NCI-H1436 (cell line): ENCODE results near the gene ST7L.

Source experiments
- DNase-seq: peaks from one replicate; lab custom pipeline; 2025; lab: John Stamatoyannopoulos, UW

ST7L gene

DNA sequence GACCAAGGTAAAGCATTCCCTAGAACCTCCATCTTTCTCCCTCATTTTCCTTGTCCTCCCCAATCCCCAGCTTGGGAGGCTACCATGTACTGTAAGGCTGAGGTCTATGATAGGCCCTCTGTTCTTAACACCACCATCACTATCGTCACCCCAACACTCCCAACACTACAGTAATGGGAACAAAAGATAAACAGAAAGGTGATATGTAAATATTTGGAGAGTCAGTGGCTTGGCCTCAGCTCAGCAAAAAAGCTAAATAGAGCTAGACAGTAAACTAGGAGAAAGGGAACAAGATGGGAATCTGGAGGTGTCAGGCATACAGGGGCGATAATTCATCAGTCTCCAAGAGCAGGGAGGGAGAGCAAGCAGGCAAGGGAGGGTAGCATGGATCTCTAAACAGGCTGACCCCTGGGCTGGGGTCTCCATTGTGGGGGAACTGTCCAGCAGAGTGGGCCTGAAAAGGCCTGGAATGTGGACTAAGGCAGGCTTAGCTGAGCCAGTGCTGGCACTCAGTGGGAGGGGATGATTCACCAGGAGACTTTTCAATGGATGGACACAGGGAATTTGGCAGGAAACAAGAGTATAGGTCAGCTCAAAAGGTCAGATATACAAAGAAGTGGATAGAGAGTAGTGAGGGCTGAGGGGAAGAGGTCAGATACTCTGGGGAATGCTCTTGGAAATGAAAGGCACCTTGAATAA, 103.5 kb downstream of the ST7L start:
- DNase-seq = no peak

- DNase-seq = no peak
These were observed 104.0 kb downstream of the ST7L start for GRCh38 chr1:112514901-112515300.

GRCh38 chr1:112513112-112513870, 105.7 kb downstream of the ST7L start:
- DNase-seq = no peak

DNA sequence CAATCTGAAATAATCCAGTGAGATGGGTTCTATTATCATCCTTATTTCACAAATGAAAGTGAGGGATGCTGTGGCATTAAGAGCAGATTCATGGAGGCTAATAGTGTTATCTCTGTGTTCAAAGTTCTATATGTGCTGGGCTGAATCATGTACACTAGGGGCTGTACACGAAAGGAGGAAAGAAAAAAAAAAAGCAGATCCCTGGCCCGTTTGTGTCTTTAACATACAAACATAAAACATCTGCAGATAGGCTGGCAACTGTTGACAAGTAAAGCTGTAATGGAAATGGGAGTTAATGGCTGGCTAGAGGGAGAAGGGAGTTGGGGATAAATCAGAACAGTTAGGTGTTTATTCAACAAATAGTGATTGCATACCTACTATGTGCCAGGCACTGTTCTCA, 107.0 kb downstream of the ST7L start:
- no peak for DNase-seq

GRCh38 chr1:112510340-112510739, 108.6 kb downstream of the ST7L start:
- DNase-seq = no peak

- DNase-seq = no peak
These were observed 109.2 kb downstream of the ST7L start for GRCh38 chr1:112509660-112510178.

GRCh38 chr1:112509005-112509659, 109.8 kb downstream of the ST7L start:
- no peak for DNase-seq

DNA sequence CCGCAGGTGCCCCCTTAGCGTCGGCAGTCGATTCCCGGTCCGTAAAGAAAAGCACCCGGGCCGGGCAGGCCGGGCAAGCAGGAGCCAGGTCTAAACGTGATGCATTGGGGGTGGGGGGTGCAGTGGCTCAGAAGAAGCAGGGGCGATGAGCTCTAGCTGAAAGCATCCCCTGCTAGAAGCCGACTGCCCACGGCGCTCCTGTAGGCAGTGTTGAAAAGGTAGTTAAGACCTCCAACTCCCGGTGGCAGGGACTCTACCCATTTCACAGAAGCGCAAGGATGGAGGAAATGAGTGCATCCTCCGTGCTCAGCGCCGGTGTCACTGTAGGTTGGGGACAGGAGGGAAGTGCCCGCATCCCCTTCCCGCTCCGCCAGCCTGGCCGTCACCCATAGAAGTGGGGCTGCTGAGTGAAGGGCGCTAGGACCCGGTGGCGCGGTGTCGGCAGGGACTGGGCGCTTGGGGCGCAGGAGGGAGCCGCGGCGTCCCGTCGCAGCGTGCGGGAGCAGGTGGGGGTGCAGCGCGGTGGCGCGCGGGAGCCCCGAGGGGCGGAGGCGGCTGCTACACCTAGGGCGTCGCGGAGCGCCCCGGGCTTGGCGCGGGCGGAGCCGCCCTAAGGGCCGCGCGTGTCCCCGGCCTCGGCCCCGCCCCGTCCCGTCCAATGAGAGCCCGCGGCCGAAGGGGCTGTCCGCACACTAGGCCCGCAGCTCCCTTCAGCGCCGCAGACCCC, 110.5 kb downstream of the ST7L start, which contains the start of gene WNT2B:
TSS of gene WNT2B (plus strand) at position 688 of the 727 bp plus-strand sequence. CDS start 298 bp downstream, outside the sequence.
- DNase-seq = no peak

- no peak for DNase-seq
These were observed 111.0 kb downstream of the ST7L start for GRCh38 chr1:112507921-112508277.

DNA sequence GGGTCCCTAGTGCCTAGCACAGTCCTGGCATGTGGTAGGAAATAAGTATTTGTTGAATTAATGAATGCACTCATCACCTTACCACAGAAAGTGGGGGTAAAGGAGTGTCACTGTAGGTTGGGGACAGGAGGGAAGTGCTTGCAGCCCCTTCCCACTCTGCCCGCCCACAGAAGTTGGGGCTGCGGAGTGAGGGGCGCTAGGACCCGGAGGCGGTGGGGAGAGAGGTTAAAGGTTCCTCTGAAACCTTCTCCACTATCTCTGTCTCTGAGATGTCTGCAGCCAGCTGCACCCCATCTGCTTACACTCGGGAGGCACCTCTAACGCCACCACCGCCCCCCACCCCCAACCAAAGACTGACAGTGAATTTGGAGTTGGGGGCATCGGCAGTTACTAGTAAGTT, 111.6 kb downstream of the ST7L start:
- no peak for DNase-seq

DNA sequence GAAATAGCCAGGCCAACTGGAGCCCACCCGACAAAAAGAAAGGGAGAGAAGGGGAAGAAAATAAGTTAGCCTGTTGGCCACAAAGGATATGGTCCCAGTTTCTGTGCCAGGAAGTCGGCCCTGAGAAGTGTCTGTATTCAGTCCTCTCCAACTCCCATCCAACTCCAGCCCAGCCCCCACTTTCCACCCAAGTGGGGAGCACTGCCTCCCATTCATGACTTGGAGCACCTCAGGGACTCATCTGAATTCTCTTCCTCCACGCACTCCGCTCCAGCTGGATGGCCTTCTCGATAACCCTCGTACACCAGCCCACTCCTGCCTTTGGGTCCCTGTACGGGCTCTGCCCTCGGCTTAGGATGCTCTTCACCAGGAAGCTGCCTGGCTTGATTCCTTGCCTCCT, 112.2 kb downstream of the ST7L start:
- no peak for DNase-seq

DNA sequence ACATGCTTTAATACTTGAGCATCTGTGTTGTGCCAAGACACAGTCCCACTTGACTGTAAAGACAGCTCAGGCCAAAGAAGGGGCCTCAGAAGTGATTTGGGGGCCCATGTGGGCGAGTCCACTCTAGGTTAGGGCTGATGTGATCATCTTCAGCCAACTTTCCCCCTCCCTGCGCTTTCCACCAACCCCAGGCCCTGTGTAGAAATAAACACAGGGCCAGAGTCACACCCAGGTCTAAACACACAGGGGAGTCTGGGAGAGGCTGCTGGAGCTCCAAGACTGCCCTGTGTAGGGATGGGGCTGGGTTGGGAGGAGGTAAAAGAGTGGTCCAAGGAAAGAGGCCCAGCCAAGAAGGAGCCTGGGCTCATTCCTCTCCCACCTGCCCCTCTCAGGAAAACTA, 112.6 kb downstream of the ST7L start:
- DNase-seq = no peak

DNA sequence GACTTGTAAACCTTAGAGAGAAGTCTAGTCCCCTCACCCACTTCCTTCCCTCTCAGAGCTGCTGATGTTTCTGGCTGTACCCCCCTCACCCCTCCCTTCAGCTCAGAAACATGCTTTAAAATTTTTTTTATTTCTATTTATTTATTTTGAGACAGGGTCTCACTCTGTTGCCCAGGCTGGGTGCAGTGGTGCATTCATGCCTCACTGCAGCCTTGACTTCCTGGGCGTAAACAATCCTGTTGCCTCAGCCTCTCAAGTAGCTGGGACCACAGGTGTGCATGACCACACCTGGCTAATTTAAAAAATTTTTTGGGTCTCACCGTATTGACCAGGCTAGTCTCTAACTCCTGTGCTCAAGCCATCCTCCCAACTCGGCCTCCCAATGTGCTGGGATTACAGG, 113.1 kb downstream of the ST7L start:
- no peak for DNase-seq

- no peak for DNase-seq
These were observed 113.5 kb downstream of the ST7L start for GRCh38 chr1:112505400-112505785.

DNA sequence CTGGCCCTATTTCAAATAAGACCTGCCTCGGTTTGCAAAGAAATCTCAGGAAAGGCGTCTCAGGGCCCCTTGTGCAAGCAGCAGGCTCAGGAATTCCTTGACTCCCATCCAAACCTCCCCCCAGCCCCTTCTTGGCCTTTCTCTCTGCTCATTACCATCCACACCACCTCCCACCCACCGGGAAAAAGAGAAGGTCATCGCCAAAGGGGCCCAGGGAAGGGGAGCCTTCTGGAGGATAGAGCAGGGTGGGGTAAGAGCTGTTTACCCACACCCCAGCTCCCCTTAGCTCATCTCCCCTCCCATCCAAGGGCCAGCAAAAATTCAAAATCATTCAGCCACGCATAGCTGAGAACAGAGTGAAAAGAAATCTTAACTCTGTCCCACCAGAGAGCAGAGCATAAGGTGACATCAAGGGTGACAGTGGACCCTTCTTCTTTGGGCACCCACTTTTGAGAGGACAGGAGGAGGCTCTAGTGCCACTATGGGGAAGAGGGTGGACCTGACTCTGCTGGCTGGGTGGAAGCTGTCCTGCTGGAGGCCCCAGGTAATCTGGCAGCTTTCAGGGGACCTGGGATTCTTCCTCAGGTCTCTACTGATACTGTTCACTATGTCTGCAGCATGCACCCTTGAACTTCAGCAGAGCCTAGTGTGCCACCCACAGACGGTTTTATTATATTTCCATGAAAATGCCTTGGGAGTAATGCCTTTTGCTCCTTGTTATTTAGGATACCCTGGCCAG, 114.1 kb downstream of the ST7L start:
- DNase-seq = no peak

GRCh38 chr1:112504001-112504660, 114.8 kb downstream of the ST7L start:
- no peak for DNase-seq

DNA sequence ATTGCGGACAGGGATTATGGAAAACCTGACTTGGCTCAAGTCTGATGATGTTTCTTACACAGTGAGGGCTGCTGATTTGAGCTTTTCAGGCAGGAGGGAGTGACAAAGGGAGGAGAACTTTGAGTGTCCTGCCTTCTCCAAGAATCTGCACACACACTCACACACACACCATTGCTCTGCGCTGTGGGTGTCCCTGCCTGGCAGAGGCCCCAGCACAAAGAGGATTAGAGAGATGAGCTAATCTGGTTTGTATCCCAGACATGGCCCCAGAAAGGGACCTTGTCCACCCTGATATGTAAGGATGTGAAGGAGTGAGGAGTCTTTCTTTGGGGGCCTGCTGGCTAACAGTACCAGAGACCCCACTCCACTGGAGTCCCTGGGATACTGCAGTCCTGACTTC, 116.1 kb downstream of the ST7L start:
- DNase-seq = no peak

DNA sequence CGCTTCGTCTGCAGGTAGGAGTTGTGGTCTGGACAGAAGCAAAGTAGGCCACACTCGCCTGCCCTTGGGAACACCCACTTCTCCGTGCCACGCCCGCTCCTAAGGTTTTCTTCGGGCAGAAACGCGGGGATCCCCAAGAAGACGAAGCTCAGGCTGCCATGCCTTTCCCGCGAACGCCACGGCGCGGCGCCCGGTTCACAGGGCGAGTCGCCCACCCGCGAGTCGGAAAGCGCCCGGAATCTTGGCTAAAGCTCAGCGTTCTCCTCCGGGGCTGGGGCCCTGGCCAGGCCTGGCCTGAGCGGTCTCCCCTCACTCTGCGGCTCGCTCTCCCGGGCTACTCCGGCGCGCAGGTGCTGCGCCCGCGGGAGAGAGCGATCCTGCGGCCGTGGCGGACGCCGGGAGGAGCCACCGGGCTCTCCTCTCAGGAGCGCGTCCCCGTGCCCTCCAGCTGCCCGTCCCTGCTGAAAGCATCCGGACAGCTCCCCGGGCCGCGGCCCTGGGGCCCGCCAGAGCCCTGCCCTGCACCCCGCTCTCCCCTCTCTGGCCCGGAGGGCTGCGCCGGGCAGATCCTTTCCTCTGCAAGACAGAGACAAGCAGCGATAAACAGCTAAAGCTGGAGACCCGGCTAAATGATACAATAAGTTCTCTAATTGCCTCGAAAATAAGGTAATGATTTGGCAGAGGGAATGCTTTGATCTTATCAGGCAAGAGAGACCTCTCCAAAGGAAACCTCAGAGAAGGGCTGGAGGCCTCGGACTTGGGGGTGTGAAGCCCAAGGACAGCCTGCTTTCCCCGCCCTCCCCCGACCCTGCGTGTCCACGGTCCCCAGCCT, 116.9 kb downstream of the ST7L start:
- DNase-seq = peak; percentile 12

GRCh38 chr1:112496290-112496689, 122.7 kb downstream of the ST7L start:
- no peak for DNase-seq

DNA sequence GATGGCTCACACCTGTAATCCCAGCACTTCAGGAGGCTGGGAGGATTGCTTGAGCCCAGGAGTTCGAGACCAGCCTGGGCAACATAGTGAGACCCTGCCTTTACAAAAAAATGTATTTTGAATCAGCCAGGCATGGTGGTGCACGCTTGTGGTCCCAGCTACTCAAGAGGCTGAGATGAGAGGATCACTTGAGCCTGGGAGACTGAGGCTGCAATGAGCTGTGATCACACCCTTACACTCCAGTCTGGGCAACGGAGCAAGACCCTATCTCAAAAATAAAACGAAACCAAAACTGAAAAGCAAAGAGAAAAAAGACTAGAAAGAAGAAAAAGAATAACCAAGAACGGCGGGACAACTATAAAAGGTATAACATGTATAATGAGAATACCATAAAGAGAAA, 125.6 kb downstream of the ST7L start:
- no peak for DNase-seq
